ENCODE results near the gene CYP26A1.

The CYP26A1 gene

GRCh38 chr10:93064874-93065660, 8.6 kb upstream of the CYP26A1 start:
- DNase-seq (ENCODE audit: low read depth in 2 of 3, low spot score in 2 of 3): no peak

GRCh38 chr10:93065675-93066543, 7.8 kb upstream of the CYP26A1 start:
- no peak for DNase-seq (ENCODE audit: low read depth in 2 of 3, low spot score in 2 of 3)

- DNase-seq (ENCODE audit: low read depth in 2 of 3, low spot score in 2 of 3): no peak
These were observed 7.2 kb upstream of the CYP26A1 start for GRCh38 chr10:93066544-93066913.

GRCh38 chr10:93067443-93068365, 6.0 kb upstream of the CYP26A1 start:
- DNase-seq (ENCODE audit: low read depth in 2 of 3, low spot score in 2 of 3): no peak

GRCh38 chr10:93068411-93069244, 5.1 kb upstream of the CYP26A1 start:
- DNase-seq (ENCODE audit: low read depth in 2 of 3, low spot score in 2 of 3): no peak

- no peak for DNase-seq (ENCODE audit: low read depth in 2 of 3, low spot score in 2 of 3)
These were observed 4.5 kb upstream of the CYP26A1 start for GRCh38 chr10:93069245-93069561.

- DNase-seq (ENCODE audit: low read depth in 2 of 3, low spot score in 2 of 3): no peak
These were observed 3.1 kb upstream of the CYP26A1 start for GRCh38 chr10:93070378-93071176.

GRCh38 chr10:93071177-93071472, 2.6 kb upstream of the CYP26A1 start:
- DNase-seq (ENCODE audit: low read depth in 2 of 3, low spot score in 2 of 3): no peak

- no peak for DNase-seq (ENCODE audit: low read depth in 2 of 3, low spot score in 2 of 3)
These were observed 1.9 kb upstream of the CYP26A1 start for GRCh38 chr10:93071674-93072224.

- no peak for DNase-seq (ENCODE audit: low read depth in 2 of 3, low spot score in 2 of 3)
These were observed 1.4 kb upstream of the CYP26A1 start for GRCh38 chr10:93072225-93072712.

GRCh38 chr10:93072713-93073538, 767 bp upstream of the CYP26A1 start:
- no peak for DNase-seq (ENCODE audit: low read depth in 2 of 3, low spot score in 2 of 3)

- DNase-seq (ENCODE audit: low read depth in 2 of 3, low spot score in 2 of 3): no peak
These were observed 479 bp downstream of the CYP26A1 start for GRCh38 chr10:93074147-93074596.

GRCh38 chr10:93074597-93075368, 1.1 kb downstream of the CYP26A1 start:
- no peak for DNase-seq (ENCODE audit: low read depth in 2 of 3, low spot score in 2 of 3)

- no peak for DNase-seq (ENCODE audit: low read depth in 2 of 3, low spot score in 2 of 3)
These were observed 1.9 kb downstream of the CYP26A1 start for GRCh38 chr10:93075369-93076221.

GRCh38 chr10:93076871-93077270, 3.2 kb downstream of the CYP26A1 start:
- DNase-seq (ENCODE audit: low read depth in 2 of 3, low spot score in 2 of 3): no peak

GRCh38 chr10:93077860-93078337, 4.2 kb downstream of the CYP26A1 start:
- no peak for DNase-seq (ENCODE audit: low read depth in 2 of 3, low spot score in 2 of 3)
